DND-41 (cell line): ENCODE results near the gene AASDHPPT.

Source experiments
- CTCF ChIP-seq: IDR thresholded peaks from 2 replicates; pipeline ENCODE4 v1.5.1; 2012; ENCODE audit warnings: borderline replicate concordance, low read length, moderate library complexity, mild to moderate bottlenecking; ENCODE audit not compliant: poor library complexity, severe bottlenecking; ENCODE audit errors: extremely low read depth
- EZH2 ChIP-seq: IDR thresholded peaks from 3 replicates; pipeline ENCODE4 v1.6.1; 2012; ENCODE audit warnings: borderline replicate concordance, low read depth, mild to moderate bottlenecking, moderate library complexity, low read length, inconsistent platforms; ENCODE audit not compliant: severe bottlenecking

GRCh38 chr11:106063009-106063408, 14.5 kb upstream of the AASDHPPT start:
- TF ChIP-seq CTCF = no peak
- TF ChIP-seq EZH2 = no peak
